CD4-positive, alpha-beta T cell treated with Interleukin-15 for 1 hour (primary cell): ENCODE data around the gene GREB1.

Experiments used
- DNase-seq: peaks from one replicate; pipeline ENCODE4 v3.0.0-alpha.2; 2020

Gene GREB1

DNA sequence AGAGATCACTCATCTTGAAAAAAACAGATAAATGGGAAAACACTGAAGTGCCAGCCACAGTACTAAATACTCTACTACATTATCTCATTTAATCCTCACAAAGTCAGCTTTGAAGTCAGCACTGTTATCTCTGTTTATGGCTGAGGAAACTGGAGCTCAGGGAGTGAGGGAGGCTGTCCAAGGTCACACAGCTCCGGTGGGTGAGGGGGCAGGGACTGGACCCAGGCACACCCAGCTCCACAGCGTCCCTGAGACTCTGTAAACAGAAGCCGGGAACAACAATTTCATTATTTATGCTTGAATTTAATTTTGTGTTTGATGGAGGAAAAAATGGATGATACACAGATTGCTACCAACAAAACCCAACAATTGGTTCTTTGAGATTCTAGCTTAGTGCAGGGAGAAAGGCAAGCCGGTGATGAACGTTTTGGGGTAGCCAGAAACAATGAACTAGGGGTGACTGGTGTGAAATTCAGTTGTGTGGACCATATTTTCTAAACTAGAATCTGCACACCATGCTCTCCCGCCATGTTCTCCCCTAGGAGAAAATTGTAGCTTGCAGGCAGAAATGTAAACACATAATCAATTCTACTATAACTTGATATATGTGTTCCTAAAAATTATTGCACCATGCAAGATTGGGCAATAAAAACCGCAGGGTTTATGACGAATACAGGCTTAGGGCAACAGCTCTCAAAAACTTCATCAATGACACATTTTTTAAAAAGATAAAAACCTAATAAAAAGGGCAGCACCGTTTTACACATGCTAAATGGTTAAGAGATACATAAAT, at the start of gene GREB1:
Gene GREB1 (plus strand): TSS at position 768 of the 793 bp plus-strand sequence. CDS start 22,570 bp downstream, outside the sequence.
- no peak for DNase-seq

DNA sequence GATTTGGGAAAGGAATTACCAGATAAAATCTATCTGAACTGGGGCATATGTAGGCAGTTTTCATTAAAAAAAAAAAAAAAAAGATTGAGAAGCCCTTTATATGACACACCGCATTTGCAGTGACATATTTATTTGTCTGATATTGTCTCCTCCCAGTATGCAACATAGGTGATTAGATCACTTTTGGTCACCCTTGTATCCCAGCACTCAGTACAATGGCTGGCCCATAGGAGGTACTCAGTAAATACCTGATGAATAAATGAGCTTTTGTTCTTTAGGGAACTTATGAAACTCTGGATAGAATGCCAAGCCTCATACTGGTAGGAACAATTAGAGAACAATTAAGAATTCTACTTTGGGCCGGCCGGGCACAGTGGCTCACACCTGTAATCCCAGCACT, 45.0 kb upstream of the GREB1 start:
- DNase-seq, result no peak

- DNase-seq, result no peak
These were observed 43.7 kb upstream of the GREB1 start for GRCh38 chr2:11490194-11490593.

- no peak for DNase-seq
These were observed 42.4 kb upstream of the GREB1 start for GRCh38 chr2:11491348-11491933.

- DNase-seq, result no peak
These were observed 41.6 kb upstream of the GREB1 start for GRCh38 chr2:11492244-11492643.

- no peak for DNase-seq
These were observed 41.1 kb upstream of the GREB1 start for GRCh38 chr2:11492720-11493119.

GRCh38 chr2:11493282-11493681, 40.6 kb upstream of the GREB1 start:
- no peak for DNase-seq

GRCh38 chr2:11494310-11494709, 39.5 kb upstream of the GREB1 start:
- no peak for DNase-seq

DNA sequence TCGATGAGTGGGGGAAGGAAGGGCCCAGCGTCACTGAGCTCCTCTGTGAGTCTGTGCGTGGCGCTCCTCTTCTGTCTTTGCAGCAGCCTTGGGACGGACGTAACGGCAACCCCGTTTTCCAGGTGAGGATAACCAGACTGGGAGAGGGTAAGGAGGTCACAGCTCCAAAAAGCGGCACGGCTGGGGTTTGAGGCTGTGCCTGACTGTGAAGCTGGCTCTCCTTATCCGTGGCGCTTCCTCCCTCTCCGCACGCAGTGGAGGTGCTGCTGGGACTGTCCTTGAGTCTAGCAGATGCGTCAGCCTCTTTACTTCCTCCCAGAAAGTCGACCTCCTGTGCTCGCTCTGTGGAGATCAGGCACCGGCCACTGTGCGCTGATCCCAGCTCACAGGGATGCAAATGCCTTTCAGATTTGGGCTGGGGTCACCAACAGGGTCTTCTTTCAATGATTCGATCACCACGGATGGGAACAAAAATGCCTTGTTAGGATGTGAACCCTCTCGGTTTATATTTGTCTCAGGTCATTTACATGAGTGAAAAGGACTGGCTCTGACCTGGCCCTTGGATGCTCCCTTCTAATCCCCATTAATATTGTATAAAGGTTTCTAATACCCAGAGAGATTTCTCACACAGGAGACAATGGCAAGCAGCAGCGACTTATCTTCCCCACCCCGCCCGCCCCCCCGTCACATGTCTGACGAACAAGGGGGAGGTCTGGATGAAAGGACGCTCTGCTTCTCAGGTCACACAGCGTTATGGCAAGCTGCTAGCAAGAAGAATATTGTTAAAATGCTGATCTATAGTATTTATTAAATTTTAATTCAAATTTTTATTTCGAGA, 37.8 kb upstream of the GREB1 start:
- no peak for DNase-seq

GRCh38 chr2:11498543-11499034, 35.3 kb upstream of the GREB1 start:
- DNase-seq, result no peak

DNA sequence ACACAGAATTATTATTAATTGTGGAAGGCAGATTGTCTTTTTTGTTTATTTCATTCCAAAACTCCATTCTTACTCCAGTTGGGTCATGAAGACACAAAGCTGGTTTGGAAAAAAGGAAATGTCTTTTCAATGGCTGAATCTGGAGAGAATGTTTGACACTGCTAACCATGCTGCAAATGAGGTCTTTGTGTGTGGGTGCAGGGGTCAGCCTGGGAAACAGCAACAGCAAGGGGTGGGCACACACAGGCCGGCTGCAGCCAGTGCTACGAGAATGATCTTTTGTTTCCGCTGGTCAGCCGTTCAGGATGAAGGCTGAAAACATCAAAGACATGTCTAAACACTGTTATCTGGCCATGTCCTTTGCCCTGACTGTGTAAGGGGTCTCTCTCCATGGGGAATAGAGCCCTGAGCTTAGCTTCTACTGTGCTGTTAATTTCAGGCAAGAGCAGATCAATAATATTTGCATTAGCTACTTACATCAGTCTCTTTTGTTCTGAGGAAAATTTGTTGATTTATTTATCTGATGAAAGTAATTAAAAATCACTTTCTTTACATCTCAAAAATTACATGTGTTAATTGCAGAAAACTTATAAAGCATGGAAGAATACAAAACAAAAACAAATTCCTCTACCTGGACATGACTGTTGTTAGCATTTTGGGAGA, 34.6 kb upstream of the GREB1 start:
- DNase-seq, result no peak

- no peak for DNase-seq
These were observed 33.0 kb upstream of the GREB1 start for GRCh38 chr2:11500702-11501303.

DNA sequence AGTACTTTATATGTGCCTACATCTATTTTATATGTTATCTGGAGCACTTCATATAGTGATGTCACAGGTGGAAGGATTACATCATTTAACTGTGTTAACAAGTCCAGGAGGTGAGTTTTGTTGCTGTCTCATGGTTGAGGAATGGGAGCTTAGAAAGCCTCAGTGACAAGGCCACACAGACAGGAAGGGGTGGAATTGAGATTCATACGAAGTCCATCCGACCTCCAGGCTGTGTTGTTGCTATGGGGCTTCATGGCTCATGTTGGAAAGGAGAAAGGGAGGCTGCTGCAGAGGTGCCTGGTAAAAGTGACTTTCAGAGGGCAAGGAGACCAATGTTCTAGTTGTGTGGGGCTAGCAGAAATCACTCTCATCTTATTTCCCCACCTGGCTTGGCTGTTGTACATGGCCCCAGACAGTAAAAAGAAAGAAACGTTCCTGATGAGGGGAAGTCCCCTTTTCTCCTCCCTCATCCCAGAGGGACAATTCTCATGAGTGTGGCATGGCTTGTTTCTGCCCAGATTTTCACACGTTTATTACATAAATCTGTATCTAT, 31.0 kb upstream of the GREB1 start:
- DNase-seq, result no peak

DNA sequence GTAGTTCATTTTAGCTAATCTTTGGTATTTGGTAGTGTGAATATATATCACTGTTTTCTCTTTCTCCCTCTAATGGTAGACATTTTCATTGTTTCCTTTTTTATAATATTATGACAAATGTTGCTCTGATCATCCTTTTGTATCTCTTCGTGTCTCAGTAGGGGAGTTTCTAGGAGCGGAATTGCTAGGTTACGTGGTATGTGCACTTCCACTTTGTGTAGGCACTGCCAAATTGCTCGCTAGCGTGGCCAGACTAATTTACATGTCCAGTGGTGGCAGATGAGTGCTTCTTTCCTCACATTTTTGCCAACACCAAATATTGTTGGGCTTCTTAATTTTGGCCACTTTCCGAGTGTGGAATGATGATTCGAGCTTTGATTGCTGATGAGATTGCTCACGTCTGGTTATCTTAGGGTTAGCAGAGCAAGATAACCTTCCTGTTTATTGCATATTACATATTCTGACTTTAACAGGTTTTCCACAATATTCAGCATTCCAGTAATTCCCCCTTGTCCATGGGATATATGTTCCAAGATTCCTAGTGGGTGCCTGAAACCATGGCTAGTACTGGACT, 30.4 kb upstream of the GREB1 start:
- no peak for DNase-seq

DNA sequence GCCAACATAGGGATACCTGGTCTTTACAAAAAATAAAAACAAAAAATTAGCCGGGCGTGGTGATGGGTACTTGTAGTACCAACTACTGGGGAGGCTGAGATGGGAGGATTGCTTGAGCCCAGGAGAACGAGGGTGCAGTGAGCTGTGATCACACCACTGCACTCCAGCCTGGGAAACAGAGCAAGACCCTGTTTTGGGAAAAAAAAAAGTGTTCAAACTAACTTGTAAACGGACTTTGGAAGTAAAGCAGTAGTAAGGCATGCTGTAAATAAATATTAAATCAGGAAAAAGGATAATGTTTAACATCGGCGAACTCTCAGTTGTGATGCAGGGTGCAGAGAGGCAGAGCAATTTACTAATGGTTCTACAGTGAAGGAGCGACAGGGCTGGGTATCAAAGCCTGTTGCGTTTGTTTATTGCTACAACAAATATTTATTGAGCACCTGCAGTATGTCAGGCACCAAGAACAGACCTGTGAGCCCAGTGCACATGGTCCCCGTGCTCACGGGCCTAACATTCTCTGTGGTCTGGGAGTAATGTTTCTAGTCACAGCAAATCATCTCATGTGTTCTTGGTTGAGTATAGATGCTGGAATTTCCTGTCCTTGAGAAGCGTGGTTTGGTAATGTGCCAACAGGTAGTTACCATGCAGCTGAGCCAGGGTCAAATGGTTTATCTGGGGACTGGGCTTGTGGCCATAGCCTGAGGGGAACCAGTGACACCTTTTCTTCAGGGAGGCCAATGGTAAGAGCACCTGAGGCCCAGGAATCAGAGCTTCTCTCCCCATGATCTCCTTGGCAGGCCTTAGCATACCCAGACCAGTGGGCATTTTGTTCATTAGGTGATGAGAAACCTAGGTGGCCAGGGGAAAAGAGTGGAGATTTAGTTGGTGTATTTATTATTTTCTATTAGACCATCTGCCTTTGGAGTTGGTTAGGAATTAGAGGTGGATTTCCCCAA, 27.9 kb upstream of the GREB1 start:
- DNase-seq, result no peak

GRCh38 chr2:11506611-11506969, 27.3 kb upstream of the GREB1 start:
- no peak for DNase-seq

GRCh38 chr2:11507517-11507916, 26.3 kb upstream of the GREB1 start:
- DNase-seq, result no peak

DNA sequence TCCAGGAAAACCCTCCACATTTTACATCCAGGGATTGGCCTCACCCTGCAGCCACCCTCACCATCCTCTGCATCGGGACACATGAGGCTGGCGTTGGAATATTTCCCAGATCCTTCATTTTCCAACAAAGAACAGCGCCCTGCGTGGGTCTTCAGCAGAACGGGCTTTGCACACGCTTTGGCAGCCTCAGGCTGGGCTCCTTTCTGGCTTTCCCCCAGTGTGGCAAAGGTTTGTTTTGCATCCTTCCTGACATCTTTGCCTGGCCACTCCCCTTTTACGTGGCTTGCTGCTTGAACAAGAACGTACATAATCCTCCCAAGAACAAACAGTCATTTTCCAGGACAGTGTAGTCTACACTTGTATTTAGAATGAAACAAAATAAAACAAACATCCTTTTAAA, 25.6 kb upstream of the GREB1 start:
- DNase-seq, result no peak

- no peak for DNase-seq
These were observed 24.0 kb upstream of the GREB1 start for GRCh38 chr2:11509657-11510360.

GRCh38 chr2:11512431-11512830, 21.4 kb upstream of the GREB1 start:
- DNase-seq, result no peak
